ENCODE measurements around the gene MTURN.

Gene MTURN

GRCh38 chr7:30200591-30200990, 65.8 kb downstream of the MTURN start:
- no peak for ATAC-seq
- TF ChIP-seq ZNF8 (CRISPR knock-in tag; IDR thresholded peaks at IDR 0.05) (no peak), ZFP30 (CRISPR knock-in tag; IDR thresholded peaks at IDR 0.05) (no peak), TCF4 (CRISPR knock-in tag; IDR thresholded peaks at IDR 0.05; ENCODE audit: borderline replicate concordance) (no peak)

GRCh38 chr7:30201161-30201666, 66.4 kb downstream of the MTURN start:
- no peak for ATAC-seq
- no peak for TF ChIP-seq CSDC2 (CRISPR knock-in tag; IDR thresholded peaks at IDR 0.05)
- TF ChIP-seq PPARA (CRISPR knock-in tag; IDR thresholded peaks at IDR 0.05; ENCODE audit: borderline replicate concordance), result no peak
- no peak for TF ChIP-seq POU6F1 (CRISPR knock-in tag; IDR thresholded peaks at IDR 0.05; ENCODE audit: borderline replicate concordance, low read depth)
- no peak for TF ChIP-seq SNAI2 (CRISPR knock-in tag; IDR thresholded peaks at IDR 0.05)
- TF ChIP-seq CREB5 (CRISPR knock-in tag; IDR thresholded peaks at IDR 0.05; ENCODE audit: low read depth), result no peak
- no peak for TF ChIP-seq GLIS3 (CRISPR knock-in tag; IDR thresholded peaks at IDR 0.05)
- TF ChIP-seq ZNF8 (CRISPR knock-in tag; IDR thresholded peaks at IDR 0.05), result no peak
- no peak for TF ChIP-seq ISL1 (CRISPR knock-in tag; IDR thresholded peaks at IDR 0.05)
- TF ChIP-seq ZFP30 (CRISPR knock-in tag; IDR thresholded peaks at IDR 0.05), result no peak
- TF ChIP-seq ARNTL (CRISPR knock-in tag; IDR thresholded peaks at IDR 0.05; ENCODE audit: borderline replicate concordance, low read depth), result no peak
- no peak for TF ChIP-seq TCF4 (CRISPR knock-in tag; IDR thresholded peaks at IDR 0.05; ENCODE audit: borderline replicate concordance)
- no peak for TF ChIP-seq TSHZ2 (CRISPR knock-in tag; IDR thresholded peaks at IDR 0.05)
- no peak for TF ChIP-seq BACH2 (CRISPR knock-in tag; IDR thresholded peaks at IDR 0.05; ENCODE audit: borderline replicate concordance)
- TF ChIP-seq TOX (CRISPR knock-in tag; IDR thresholded peaks at IDR 0.05; ENCODE audit: borderline replicate concordance), result no peak
- TF ChIP-seq RARB (CRISPR knock-in tag; IDR thresholded peaks at IDR 0.05), result no peak
- no peak for TF ChIP-seq ZFP3 (CRISPR knock-in tag; IDR thresholded peaks at IDR 0.05)
- TF ChIP-seq PATZ1 (CRISPR knock-in tag; IDR thresholded peaks at IDR 0.05; ENCODE audit: borderline replicate concordance), result no peak
- no peak for TF ChIP-seq ZC3H10 (CRISPR knock-in tag; IDR thresholded peaks at IDR 0.05)
- no peak for TF ChIP-seq ZNF565 (CRISPR knock-in tag; conservative IDR thresholded peaks at IDR 0.05; ENCODE audit: low read depth)
- no peak for TF ChIP-seq ZNF70 (CRISPR knock-in tag; IDR thresholded peaks at IDR 0.05)

- ATAC-seq, result no peak
- TF ChIP-seq ZFP3 (CRISPR knock-in tag; IDR thresholded peaks at IDR 0.05) (no peak), PATZ1 (CRISPR knock-in tag; IDR thresholded peaks at IDR 0.05; ENCODE audit: borderline replicate concordance) (no peak), SNAI2 (CRISPR knock-in tag; IDR thresholded peaks at IDR 0.05) (no peak), PPARA (CRISPR knock-in tag; IDR thresholded peaks at IDR 0.05; ENCODE audit: borderline replicate concordance) (no peak), ZFP30 (CRISPR knock-in tag; IDR thresholded peaks at IDR 0.05) (no peak), ISL1 (CRISPR knock-in tag; IDR thresholded peaks at IDR 0.05) (no peak), ZNF70 (CRISPR knock-in tag; IDR thresholded peaks at IDR 0.05) (no peak), ARNTL (CRISPR knock-in tag; IDR thresholded peaks at IDR 0.05; ENCODE audit: borderline replicate concordance, low read depth) (no peak), POU6F1 (CRISPR knock-in tag; IDR thresholded peaks at IDR 0.05; ENCODE audit: borderline replicate concordance, low read depth) (no peak), OSR1 (CRISPR knock-in tag; IDR thresholded peaks at IDR 0.05) (no peak), BACH2 (CRISPR knock-in tag; IDR thresholded peaks at IDR 0.05; ENCODE audit: borderline replicate concordance) (no peak), TSHZ2 (CRISPR knock-in tag; IDR thresholded peaks at IDR 0.05) (no peak)
These were observed 67.1 kb downstream of the MTURN start for GRCh38 chr7:30201921-30202320.
